Epithelial cell of proximal tubule (primary cell): ENCODE measurements around the gene ITK. TPM values are rescaled to one million over a fixed set of nuclear protein-coding genes. Genes with fewer than 3 reads are reported as not detected.
A peak's percentile ranks its signal among the peaks of the same experiment; 100 is the strongest.

Experiments
- DNase-seq: peaks from one replicate; pipeline ENCODE4 v3.0.0-alpha.2; 2011; ENCODE audit warnings: low read depth
- H3K4me3 ChIP-seq: 2 replicates; pipeline ENCODE4 v1.5.1; 2011; ENCODE audit warnings: low read depth, mild to moderate bottlenecking, low read length
- total RNA-seq: library from RNA; depleted of rRNA; stranded (reverse); fragments of >200 nt; gene quantifications from 2 replicates; pipeline ENCODE4 v1.2.3, GENCODE V29; 2015
- TF ChIP-seq, protein P1 (sequence below): conservative IDR thresholded peaks from 2 replicates; pipeline ENCODE4 v1.5.1; 2012; ENCODE audit warnings: low read depth, mild to moderate bottlenecking, low read length

ITK gene
- total RNA-seq, 1 donor from 2014 or later: not detected

- DNase-seq: peak; percentile 72
- TF ChIP-seq, protein P1, sequence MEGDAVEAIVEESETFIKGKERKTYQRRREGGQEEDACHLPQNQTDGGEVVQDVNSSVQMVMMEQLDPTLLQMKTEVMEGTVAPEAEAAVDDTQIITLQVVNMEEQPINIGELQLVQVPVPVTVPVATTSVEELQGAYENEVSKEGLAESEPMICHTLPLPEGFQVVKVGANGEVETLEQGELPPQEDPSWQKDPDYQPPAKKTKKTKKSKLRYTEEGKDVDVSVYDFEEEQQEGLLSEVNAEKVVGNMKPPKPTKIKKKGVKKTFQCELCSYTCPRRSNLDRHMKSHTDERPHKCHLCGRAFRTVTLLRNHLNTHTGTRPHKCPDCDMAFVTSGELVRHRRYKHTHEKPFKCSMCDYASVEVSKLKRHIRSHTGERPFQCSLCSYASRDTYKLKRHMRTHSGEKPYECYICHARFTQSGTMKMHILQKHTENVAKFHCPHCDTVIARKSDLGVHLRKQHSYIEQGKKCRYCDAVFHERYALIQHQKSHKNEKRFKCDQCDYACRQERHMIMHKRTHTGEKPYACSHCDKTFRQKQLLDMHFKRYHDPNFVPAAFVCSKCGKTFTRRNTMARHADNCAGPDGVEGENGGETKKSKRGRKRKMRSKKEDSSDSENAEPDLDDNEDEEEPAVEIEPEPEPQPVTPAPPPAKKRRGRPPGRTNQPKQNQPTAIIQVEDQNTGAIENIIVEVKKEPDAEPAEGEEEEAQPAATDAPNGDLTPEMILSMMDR: no peak
- H3K4me3 ChIP-seq: no peak overlapping the region
These were observed 13.4 kb upstream of the ITK start for GRCh38 chr5:157167214-157167621.

- DNase-seq: no peak
- TF ChIP-seq, protein P1: no peak
- no peak overlapping the region for H3K4me3 ChIP-seq
These were observed 12.4 kb upstream of the ITK start for GRCh38 chr5:157168286-157168685.

- TF ChIP-seq, protein P1: no peak
- H3K4me3 ChIP-seq: no peak overlapping the region
- DNase-seq: no peak
These were observed 8.2 kb upstream of the ITK start for GRCh38 chr5:157172403-157172802.

DNA sequence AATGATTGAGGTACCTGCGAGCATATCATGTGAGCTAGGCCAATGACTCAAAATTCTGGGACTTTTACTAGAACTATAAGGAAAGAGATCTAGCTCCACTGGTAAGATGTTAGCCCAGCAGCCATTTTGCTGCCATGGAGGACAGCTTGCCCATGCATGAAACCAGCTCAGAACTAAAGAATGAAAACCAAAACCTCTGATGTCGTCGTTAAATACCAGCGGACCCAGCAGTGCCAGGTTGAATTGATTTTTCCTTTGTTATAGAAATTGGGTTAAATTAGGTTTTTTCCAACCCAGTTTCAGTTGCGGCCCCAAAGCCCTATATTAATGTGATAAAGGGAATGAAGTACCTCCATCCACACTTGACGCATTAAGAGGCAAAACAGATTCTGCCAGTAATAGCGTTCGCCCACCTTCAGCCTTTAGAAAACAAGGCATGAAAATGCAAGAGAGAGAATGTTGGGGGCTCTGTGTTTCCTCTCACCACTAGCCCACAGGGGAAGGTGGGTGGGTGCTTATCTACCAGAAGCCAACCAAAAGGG, 5.5 kb upstream of the ITK start:
- H3K4me3 ChIP-seq: no peak overlapping the region
- no peak for DNase-seq
- TF ChIP-seq, protein P1: no peak

DNA sequence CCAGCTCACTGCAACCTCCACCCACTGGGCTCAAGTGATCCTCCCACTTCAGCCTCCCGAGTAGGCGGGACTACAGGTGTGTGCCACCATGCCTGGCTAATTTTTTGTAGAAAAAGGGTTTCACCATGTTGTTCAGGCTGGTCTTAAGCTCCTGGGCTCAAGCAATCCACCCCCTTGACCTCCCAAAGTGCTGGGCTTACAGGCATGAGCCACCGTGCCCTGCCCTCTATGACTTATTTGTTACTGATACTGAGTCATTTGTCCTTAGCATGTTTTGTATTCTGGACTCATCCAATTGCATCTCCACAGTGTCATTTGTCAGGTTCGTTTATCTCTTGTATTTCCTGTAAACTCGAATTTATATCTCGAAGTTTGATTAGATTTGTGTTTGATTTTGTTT, 2.7 kb upstream of the ITK start:
- TF ChIP-seq, protein P1: no peak
- no peak overlapping the region for H3K4me3 ChIP-seq
- DNase-seq: no peak

GRCh38 chr5:157178966-157179365, 1.7 kb upstream of the ITK start:
- TF ChIP-seq, protein P1: no peak
- no peak overlapping the region for H3K4me3 ChIP-seq
- DNase-seq: no peak

GRCh38 chr5:157182143-157182757, 1.6 kb downstream of the ITK start:
- DNase-seq: no peak
- TF ChIP-seq, protein P1: no peak
- no peak overlapping the region for H3K4me3 ChIP-seq
